Fibroblast of skin of left quadriceps (primary cell): ENCODE measurements around the gene SLC25A5.

Experiments
- DNase-seq, 2 experiments: peaks; one replicate each; pipeline ENCODE4 v3.0.0-alpha.2; 2013; ENCODE audit warnings: low read depth in 2 of 2

Gene SLC25A5

DNA sequence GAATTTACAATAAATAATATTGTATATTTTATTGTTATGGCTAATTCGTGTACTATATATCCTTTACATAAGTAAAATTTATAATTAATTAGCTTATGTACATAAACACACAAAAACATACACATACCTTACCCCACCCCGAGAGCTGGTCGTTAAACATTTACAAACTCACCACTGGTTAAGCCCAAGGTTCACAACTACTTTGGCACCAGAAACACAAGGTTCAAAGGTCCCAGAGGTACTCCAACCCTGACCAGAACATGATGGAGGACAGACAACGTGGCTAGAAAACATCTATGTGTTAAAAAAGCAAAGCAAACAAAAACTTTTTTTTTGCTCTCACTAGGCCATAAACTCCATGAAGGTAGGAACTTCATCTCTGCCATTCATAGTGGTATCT is 37.7 kb downstream of the SLC25A5 start:
- DNase-seq = no peak

DNA sequence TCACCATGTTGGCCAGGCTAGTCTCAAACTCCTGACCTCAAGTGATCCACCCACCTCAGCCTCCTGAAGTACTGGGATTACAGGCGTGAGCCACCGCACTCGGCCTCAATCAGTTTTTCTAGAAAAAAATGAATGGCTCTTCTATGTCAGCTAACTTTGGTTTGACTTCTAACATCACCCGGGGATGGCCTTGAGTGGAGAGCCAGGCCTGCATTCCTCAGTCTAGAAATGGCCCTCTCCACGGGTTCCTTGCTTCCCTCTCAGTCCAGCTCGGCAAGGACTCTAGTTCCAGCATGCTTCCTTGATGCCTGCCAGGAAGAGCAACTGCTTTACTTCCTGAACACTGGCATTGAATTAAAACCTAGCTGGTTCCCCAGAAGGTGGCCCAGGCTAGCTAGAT is 39.0 kb downstream of the SLC25A5 start:
- DNase-seq = no peak

DNA sequence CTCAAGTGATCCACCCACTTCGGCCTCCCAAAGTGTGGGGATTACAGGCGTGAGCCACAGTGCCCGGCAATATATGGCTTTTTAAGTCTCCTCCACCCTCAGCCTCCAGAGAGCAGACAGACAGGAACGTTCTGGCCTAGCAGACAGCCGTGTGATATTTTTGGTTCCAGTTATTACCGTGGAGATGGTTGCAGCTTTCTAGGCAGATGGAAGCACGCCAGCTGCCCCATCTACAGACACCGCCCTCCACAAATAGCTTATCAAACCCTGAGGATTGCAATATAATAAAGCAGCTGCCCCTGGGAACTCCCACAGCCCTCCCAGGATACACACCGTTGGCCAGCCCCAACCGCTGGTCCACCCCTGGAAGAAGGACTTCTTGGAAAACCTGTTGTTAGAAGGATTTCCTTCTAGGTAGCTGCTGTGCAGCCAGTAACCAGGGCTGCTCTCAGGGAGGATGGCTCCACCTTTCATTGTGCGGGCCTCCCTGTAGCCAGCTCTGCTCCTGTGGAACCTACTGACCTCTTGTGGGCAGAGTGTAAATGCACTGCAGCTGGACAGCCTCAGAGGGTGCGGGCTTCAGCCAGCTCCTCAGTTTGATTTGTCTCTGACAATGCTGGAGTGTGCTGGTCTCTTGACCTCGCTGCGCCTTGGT is 44.0 kb downstream of the SLC25A5 start:
- DNase-seq = peak; percentile 32 to 34

DNA sequence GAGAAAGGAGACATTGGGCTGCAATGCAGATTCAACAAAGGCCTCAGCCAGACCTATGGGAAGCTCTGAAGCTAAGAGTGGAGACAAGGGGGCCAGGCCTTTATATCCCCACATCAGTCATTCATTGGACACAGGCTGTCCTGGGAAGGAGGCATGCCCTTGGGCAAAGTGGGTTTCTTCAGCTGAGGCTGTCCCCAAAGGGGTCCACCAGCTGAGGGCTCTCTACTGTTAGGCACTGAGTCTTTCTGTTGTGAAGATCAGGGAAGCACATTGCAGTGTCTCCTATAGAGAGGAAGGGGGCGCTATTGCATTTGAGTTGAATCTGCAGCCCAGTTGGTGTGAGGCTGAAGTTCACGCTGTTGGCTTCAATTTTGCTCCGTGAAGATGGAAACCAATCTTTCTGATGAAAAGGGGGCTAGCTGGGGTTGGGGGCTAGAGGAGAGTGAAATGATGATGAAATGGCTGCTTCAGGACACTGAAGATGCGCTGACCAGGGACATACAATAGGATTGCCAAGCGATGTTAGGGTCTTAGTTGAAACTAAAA is 48.0 kb downstream of the SLC25A5 start:
- DNase-seq = peak; percentile 34 to 36

DNA sequence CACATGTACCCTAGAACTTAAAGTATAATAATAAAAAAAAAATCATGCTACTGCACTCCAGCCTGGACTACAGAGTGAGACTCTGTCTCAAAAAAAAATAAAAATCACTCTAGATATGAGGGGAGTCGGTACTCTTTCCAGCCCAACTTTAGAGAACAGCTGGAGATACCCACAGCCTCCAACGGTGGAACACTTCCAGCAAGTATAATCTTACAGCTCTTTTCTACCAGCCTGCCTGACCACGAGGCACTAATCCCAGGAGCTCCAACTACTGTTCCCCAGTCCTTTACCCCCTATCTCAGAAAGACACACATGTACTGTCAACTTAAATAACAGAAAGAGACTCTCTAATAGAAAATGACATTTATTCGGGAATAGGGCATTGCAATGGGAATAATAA is 50.1 kb downstream of the SLC25A5 start:
- no peak for DNase-seq
